ENCODE measurements around the gene GMEB2.
"Not testable (repeated sequence)": the region's sequence is repeated elsewhere in the genome, so short reads cannot be mapped to it uniquely, and the experiment has no call there.

Gene GMEB2

GRCh38 chr20:63657937-63658748, 31.2 kb upstream of the GMEB2 start, which contains the start of gene RTEL1:
TSS of gene RTEL1 (plus strand) at chr20:63658312. CDS start at chr20:63659403, 1,091 bp downstream.
- peak; percentile 93 for DNase-seq (ENCODE audit: low spot score)
- FAIRE-seq: no peak

- DNase-seq (ENCODE audit: low spot score): no peak
- no peak for FAIRE-seq
Measured at GRCh38 chr20:63657260-63657936, 30.5 kb upstream of the GMEB2 start.

- DNase-seq (ENCODE audit: low spot score): no peak
- FAIRE-seq: no peak
Measured at GRCh38 chr20:63656451-63656850, 29.6 kb upstream of the GMEB2 start.

- no peak for FAIRE-seq
- no peak for DNase-seq (ENCODE audit: low spot score)
Measured at GRCh38 chr20:63655249-63655648, 28.3 kb upstream of the GMEB2 start.

- no peak for DNase-seq (ENCODE audit: low spot score)
- FAIRE-seq: no peak
Measured at GRCh38 chr20:63653974-63654668, 27.2 kb upstream of the GMEB2 start.

- FAIRE-seq (no peak), DNase-seq (ENCODE audit: low spot score) (peak; percentile 90)
Measured at GRCh38 chr20:63653041-63653973, 26.4 kb upstream of the GMEB2 start, which contains the start of gene STMN3. TSS of gene STMN3 (minus strand) at chr20:63653424. CDS start at chr20:63653345, 79 bp downstream.

GRCh38 chr20:63652192-63652980, 25.5 kb upstream of the GMEB2 start:
- DNase-seq (ENCODE audit: low spot score) (peak; percentile 29), FAIRE-seq (no peak)

- FAIRE-seq (no peak), DNase-seq (ENCODE audit: low spot score) (no peak)
Measured at GRCh38 chr20:63651942-63652191, 25.0 kb upstream of the GMEB2 start.

GRCh38 chr20:63650486-63650885, 23.6 kb upstream of the GMEB2 start:
- DNase-seq (ENCODE audit: low spot score); FAIRE-seq: not testable (repeated sequence)

- DNase-seq (ENCODE audit: low spot score) (no peak), FAIRE-seq (no peak)
Measured at GRCh38 chr20:63648895-63649589, 22.1 kb upstream of the GMEB2 start.

GRCh38 chr20:63648190-63648589, 21.3 kb upstream of the GMEB2 start:
- no peak for FAIRE-seq
- no peak for DNase-seq (ENCODE audit: low spot score)

GRCh38 chr20:63645218-63645617, 18.3 kb upstream of the GMEB2 start:
- FAIRE-seq (no peak), DNase-seq (ENCODE audit: low spot score) (no peak)

- FAIRE-seq (no peak), DNase-seq (ENCODE audit: low spot score) (no peak)
Measured at GRCh38 chr20:63643946-63644345, 17.0 kb upstream of the GMEB2 start.

GRCh38 chr20:63643499-63643898, 16.6 kb upstream of the GMEB2 start:
- no peak for DNase-seq (ENCODE audit: low spot score)
- no peak for FAIRE-seq

GRCh38 chr20:63642527-63643247, 15.8 kb upstream of the GMEB2 start:
- FAIRE-seq: no peak
- DNase-seq (ENCODE audit: low spot score): no peak

GRCh38 chr20:63641792-63642523, 15.1 kb upstream of the GMEB2 start:
- FAIRE-seq: no peak
- peak; percentile 85 for DNase-seq (ENCODE audit: low spot score)

- no peak for DNase-seq (ENCODE audit: low spot score)
Measured at GRCh38 chr20:63641146-63641791, 14.4 kb upstream of the GMEB2 start.

GRCh38 chr20:63640686-63641085, 13.8 kb upstream of the GMEB2 start:
- FAIRE-seq: peak; percentile 95
- not testable (repeated sequence) for DNase-seq (ENCODE audit: low spot score)

More at GRCh38 chr20:63641146-63641791, 14.4 kb upstream of the GMEB2 start:
- no peak for FAIRE-seq
